Measurements from ENCODE around the gene NSG1. TPM values are rescaled to one million over a fixed set of nuclear protein-coding genes. Genes with fewer than 3 reads are reported as not detected.

NSG1 gene
- total RNA-seq, 2 donors from 2014 or later: 14.4 to 19.6 TPM

GRCh38 chr4:4356106-4357041 lies 30.5 kb upstream of the NSG1 start:
- H3K4me1 ChIP-seq: no peaks in the 10 kb centered on the region
- H3K4me3 ChIP-seq: no peak overlapping the region
- no peak for DNase-seq (ENCODE audit: low spot score)
- H3K27me3 ChIP-seq: no peaks in the 10 kb centered on the region
- H3K36me3 ChIP-seq: no peaks in the 10 kb centered on the region
- TF ChIP-seq, protein P1, sequence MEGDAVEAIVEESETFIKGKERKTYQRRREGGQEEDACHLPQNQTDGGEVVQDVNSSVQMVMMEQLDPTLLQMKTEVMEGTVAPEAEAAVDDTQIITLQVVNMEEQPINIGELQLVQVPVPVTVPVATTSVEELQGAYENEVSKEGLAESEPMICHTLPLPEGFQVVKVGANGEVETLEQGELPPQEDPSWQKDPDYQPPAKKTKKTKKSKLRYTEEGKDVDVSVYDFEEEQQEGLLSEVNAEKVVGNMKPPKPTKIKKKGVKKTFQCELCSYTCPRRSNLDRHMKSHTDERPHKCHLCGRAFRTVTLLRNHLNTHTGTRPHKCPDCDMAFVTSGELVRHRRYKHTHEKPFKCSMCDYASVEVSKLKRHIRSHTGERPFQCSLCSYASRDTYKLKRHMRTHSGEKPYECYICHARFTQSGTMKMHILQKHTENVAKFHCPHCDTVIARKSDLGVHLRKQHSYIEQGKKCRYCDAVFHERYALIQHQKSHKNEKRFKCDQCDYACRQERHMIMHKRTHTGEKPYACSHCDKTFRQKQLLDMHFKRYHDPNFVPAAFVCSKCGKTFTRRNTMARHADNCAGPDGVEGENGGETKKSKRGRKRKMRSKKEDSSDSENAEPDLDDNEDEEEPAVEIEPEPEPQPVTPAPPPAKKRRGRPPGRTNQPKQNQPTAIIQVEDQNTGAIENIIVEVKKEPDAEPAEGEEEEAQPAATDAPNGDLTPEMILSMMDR (IDR thresholded peaks at IDR 0.05): no peak
- H3K9me3 ChIP-seq: no peaks in the 10 kb centered on the region
- no peak overlapping the region for H3K27ac ChIP-seq

DNA sequence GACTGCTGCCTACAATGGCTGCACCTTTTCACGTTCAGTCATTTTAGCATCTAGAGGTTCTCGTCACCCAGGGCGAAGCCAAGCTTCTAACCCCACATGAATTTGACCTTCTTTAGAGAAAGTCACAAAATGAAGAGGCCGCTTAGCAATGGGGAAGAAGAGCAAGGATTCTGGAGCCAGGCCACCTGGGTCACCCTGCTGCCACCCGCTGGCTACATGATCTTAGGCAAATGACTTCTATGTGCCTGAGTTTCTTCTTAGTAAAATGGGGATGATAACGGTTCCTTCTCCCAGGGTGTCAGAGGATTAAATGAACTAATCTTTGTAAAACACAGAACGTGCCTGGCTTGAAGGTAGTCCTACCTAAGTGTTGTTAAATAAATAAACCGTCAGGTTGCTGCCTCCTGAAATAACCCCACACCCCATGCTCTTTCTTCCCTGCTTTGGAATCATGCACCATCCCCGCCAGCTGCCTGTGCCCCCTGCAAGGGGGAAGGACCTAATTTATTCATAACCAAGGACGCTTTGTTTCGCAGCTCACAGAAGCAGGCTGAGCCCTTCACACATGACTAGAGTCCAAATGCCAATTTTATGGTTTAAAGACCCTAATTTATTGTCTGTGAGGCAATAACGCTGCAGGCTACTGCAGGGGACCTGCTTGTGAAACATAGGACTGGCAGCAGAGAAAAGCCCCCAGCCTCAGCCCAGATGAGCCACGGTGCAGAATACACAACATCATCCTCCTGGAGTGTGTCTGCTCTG lies 28.6 kb upstream of the NSG1 start:
- TF ChIP-seq, protein P1 (IDR thresholded peaks at IDR 0.05): no peak
- DNase-seq (ENCODE audit: low spot score): no peak
- Histone ChIP-seq H3K4me1 (no peaks in the 10 kb centered on the region), H3K9me3 (no peaks in the 10 kb centered on the region), H3K27me3 (no peaks in the 10 kb centered on the region), H3K27ac (no peak overlapping the region), H3K36me3 (no peaks in the 10 kb centered on the region), H3K4me3 (no peak overlapping the region)

- Histone ChIP-seq H3K27me3 (no peaks in the 10 kb centered on the region), H3K36me3 (no peaks in the 10 kb centered on the region), H3K27ac (no peak overlapping the region), H3K9me3 (peaks cover 0 to 9% of the 10 kb centered on the region in 2 donors), H3K4me1 (no peaks in the 10 kb centered on the region), H3K4me3 (no peak overlapping the region)
- TF ChIP-seq, protein P1 (IDR thresholded peaks at IDR 0.05): no peak
- DNase-seq (ENCODE audit: low spot score): no peak
These were observed 25.0 kb upstream of the NSG1 start for GRCh38 chr4:4361883-4362282.

DNA sequence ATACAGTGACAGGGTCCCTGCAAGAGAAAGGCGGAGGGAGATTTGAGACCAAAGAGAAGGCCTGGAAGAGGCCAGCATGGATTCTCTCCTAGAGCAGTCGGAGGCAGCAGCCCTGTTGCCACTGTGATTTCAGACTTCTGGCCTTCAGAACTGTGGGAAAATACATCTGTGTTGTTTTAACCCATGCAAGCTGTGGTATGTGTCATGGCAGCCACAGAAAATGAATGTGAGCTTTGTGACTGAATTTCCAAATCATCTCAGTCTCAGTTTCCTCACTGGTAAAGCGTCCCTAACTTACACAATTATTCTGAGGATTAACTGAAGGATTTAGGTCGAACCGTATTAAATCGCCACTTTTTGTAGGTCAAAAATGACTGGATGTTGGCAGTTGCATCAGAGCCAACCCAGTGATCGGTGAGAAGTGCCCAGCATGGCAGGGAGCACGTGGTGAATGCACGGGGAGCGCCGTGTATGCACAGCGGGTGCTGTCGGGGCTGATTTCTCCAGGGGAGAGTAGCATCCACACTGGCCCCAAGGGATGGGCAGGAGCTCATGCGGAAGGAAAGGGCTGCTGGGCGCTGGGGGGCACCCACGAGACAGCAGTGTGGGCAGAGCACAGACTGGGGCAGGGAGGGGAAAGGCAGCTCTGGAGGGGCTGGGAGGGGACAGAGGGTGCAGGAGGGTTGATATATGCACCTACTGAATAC lies 23.8 kb upstream of the NSG1 start:
- Histone ChIP-seq H3K36me3 (no peaks in the 10 kb centered on the region), H3K27me3 (no peaks in the 10 kb centered on the region), H3K27ac (no peak overlapping the region), H3K4me1 (no peaks in the 10 kb centered on the region), H3K4me3 (no peak overlapping the region), H3K9me3 (peaks cover 0 to 9% of the 10 kb centered on the region in 2 donors)
- TF ChIP-seq, protein P1 (IDR thresholded peaks at IDR 0.05): no peak
- DNase-seq (ENCODE audit: low spot score): no peak

DNA sequence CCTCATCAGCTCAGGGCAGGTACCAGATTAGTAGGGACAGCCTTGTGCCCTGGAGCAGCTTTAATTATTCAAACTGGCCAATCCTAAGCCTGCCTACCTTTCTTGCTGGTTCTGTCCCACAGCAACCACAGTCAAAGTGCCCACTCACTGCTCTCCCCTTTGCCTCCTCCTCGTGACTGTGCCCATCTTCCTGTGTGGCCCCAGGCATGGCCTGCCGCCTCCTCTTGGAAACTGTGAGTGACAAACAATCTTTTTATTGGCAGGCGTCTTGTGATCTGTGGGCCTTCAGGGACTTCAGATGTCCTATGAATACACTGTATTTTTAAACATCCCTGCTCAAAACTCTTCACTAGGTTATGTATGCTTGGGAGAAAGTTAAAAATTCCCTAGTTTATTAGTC lies 22.8 kb upstream of the NSG1 start:
- no peaks in the 10 kb centered on the region for H3K36me3 ChIP-seq
- H3K9me3 ChIP-seq: peaks cover 0 to 9% of the 10 kb centered on the region in 2 donors
- no peak for DNase-seq (ENCODE audit: low spot score)
- TF ChIP-seq, protein P1 (IDR thresholded peaks at IDR 0.05): no peak
- no peaks in the 10 kb centered on the region for H3K27me3 ChIP-seq
- H3K27ac ChIP-seq: no peak overlapping the region
- no peaks in the 10 kb centered on the region for H3K4me1 ChIP-seq
- no peak overlapping the region for H3K4me3 ChIP-seq

Measured in right atrium auricular region (tissue), 2 donors.